HG02840 (cell line): ENCODE results near the gene TNFRSF19.

Experiments
- ATAC-seq: cut with Tn5 transposase; IDR thresholded peaks from one replicate; pipeline ENCODE4 v1.9.1; 2021; ENCODE audit warnings: mild to moderate bottlenecking, moderate library complexity, moderate number of reproducible peaks; ENCODE audit not compliant: unreplicated experiment, low FRiP score

The TNFRSF19 gene

GRCh38 chr13:23600100-23600499 is 29.9 kb downstream of the TNFRSF19 start:
- no peak for ATAC-seq

GRCh38 chr13:23600534-23600933 is 30.3 kb downstream of the TNFRSF19 start:
- no peak for ATAC-seq

DNA sequence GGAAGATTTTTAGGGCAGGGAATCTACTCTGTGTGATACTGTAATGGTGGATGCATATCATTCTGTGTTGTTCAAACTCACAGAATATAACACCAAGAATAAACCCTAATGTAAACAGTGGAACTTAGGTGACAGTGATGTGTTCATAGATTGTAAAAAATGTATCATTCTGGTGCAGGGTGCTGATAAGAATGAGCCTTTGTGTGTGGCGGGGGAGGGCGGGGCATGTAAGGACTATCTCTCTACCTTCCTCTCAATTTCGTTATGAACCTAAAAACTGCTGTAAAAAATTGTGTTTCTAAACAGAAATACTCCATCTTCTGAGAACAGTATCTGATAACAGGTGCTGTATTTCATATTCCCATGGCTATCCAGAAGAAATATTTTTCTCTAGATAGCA is 35.6 kb downstream of the TNFRSF19 start:
- no peak for ATAC-seq

- no peak for ATAC-seq
These were observed 37.9 kb downstream of the TNFRSF19 start for GRCh38 chr13:23608138-23608537.

DNA sequence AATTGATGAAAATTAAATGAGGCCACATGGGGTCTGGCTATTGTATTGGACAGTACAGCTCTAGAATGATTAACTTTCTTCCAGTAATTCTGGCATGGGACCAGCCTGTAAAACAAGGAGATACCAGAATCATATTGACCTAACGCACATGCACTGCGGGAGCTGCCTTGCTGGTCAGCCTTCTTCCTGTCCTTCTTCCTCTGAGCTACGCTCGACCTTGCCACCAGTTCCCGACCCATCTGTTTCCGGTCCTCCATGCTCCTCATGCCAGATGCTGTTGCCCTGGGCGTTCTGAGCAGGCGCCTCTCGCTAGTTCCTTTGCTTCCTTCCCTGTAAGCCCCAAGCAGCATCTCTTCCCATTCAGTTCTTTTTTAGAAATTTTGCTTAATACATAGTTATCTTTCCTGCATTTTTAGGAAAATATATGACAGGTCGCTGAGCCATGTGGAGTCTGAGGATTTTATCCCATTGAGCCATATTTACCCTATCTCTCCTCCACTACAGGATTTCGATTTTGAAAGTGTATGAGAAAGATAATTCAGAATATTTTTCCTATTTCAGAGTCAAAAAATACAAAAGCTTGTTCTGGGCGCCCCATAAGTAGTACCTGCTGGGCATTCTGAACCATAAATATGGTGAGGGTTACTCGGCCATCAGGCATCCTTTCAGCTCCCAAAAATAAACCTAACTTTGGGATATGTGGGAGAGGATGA is 38.6 kb downstream of the TNFRSF19 start:
- no peak for ATAC-seq

- no peak for ATAC-seq
These were observed 39.2 kb downstream of the TNFRSF19 start for GRCh38 chr13:23609414-23609760.

- ATAC-seq: no peak
These were observed 39.8 kb downstream of the TNFRSF19 start for GRCh38 chr13:23609874-23610576.

GRCh38 chr13:23610966-23611491 is 40.8 kb downstream of the TNFRSF19 start:
- ATAC-seq: no peak

- no peak for ATAC-seq
These were observed 42.0 kb downstream of the TNFRSF19 start for GRCh38 chr13:23612182-23612581.

DNA sequence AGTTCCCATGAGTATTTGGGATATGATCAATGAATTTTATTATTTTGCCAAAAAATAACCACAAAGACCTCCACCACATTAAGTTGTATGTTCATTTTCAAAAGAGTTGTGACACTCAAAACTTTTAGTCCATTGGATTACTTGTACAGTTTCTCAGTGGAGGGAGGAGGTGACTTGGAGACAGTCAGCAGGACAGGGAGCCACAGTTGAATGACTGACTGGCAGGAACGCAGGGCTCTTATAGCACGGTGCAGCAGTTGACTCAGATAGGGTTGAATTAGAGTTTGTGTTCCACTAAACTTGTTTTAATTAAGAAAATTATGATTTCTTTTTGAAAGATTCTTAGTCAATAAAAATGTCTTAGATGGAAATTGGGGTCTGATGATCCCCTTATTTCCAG is 42.5 kb downstream of the TNFRSF19 start:
- no peak for ATAC-seq

DNA sequence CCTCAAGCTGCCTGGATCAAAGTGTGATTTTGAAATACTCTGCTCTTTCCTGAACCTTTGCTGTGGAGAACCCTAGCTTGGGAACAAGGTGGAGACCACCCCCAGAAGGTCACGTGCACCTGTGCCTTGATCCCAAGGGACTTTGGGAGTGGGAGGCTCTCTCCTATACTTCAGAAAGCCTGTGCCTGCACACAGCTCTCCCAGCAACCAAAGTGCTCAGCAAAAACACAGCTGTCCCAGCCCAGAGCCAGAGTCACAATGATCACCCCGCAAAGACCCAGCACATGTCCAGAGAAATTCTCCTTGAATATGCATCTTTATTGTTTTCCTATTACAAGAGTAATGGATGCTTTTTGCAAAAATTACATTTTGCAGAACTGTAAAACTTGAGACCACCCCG is 43.4 kb downstream of the TNFRSF19 start:
- ATAC-seq: no peak

GRCh38 chr13:23615395-23616081 is 45.3 kb downstream of the TNFRSF19 start:
- ATAC-seq: no peak

DNA sequence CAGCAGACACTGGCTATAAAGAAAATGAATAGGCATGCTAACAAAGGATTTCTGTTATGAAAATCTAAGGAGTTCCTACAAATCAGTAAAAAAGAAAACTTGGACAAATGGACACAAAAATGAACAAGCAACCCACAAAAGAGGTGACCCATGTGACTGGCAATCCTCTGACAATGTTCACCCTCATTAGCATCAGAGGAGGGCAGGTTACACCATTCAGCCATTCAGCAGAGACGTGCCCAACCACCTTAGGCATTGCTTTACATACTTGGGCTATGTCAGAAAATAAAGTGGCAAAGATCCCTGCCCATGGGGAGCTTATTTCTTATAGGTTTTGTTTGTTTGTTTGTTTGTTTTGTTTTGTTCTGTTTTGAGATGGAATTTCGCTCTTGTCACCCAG is 46.0 kb downstream of the TNFRSF19 start:
- no peak for ATAC-seq

DNA sequence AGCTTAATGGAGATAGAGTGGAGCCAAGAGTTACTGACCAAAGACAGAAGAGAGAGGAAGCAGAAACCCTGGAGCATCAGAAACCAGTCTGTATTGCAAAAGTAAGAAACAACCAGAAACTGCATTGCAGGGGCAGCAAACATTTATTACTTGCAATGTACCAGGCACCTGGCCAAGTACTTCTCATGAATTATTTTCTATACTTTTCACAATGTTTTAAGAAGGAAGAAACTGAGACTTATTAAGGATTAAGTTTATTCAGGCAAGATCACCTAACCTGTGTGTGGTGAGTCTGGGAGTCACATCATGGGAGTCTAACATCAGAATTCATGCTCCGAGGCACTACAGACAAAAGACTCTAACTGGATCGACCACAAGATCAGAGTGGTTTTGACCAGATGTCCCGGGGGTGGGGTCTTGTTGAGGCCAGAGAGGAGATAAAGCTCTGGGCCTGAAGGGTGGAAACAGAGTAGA is 47.4 kb downstream of the TNFRSF19 start:
- no peak for ATAC-seq

GRCh38 chr13:23618341-23618740 is 48.1 kb downstream of the TNFRSF19 start:
- no peak for ATAC-seq

GRCh38 chr13:23619068-23619855 is 49.0 kb downstream of the TNFRSF19 start:
- ATAC-seq: no peak

- no peak for ATAC-seq
These were observed 50.0 kb downstream of the TNFRSF19 start for GRCh38 chr13:23620211-23620610.

- ATAC-seq: no peak
These were observed 50.6 kb downstream of the TNFRSF19 start for GRCh38 chr13:23620613-23621315.

- ATAC-seq: no peak
These were observed 51.1 kb downstream of the TNFRSF19 start for GRCh38 chr13:23621316-23621645.

DNA sequence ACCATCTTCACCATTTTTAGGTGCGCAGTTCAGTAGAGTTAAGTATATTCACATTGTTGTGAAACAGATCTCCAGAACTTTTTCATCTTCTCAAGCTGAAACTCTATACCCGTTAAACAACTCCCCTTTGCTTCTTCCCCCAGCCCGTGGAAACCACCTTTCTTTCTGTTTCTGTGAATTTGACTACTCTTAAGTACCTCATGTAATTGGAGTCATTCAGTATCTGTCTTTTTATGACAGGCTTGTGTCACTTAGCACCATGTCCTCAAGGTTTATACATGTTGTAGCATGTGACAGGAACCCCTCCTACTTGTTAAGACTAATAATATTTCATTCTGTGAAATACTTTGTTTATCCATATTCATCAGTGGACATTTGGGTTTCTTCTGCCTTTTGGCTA is 52.8 kb downstream of the TNFRSF19 start:
- ATAC-seq: no peak
